Tibial artery (tissue), 4 donors: ENCODE measurements around the gene ZMYND11.

Experiments
- DNase-seq, 2 donors: peaks; one replicate each; pipeline ENCODE4 v3.0.0-alpha.2; 2019
- H3K27ac ChIP-seq, 2 donors: fragments of 200-600 bp; sonication (generic) in 1 of 2; 1 replicate in 1 of 2; 2 replicates in 1 of 2; pipeline ENCODE4 v1.5.1; 2018 to 2019; ENCODE audit warnings: mild to moderate bottlenecking in 1 of 2
- H3K27me3 ChIP-seq, 2 donors: fragments of 200-600 bp; sonication (generic) in 1 of 2; one replicate each; pipeline versions ENCODE4 v1.5.1 to v1.6.0; 2016 to 2019
- H3K36me3 ChIP-seq, 3 donors: fragments of 200-600 bp; sonication (generic) in 2 of 3; one replicate each; pipeline ENCODE4 v1.5.1; 2016 to 2019; ENCODE audit warnings: mild to moderate bottlenecking in 2 of 3
- H3K4me1 ChIP-seq, 4 donors: fragments of 200-600 bp; sonication (generic) in 2 of 4; 1 replicate in 3 of 4; 2 replicates in 1 of 4; pipeline ENCODE4 v1.5.1; 2016 to 2019
- H3K4me3 ChIP-seq, 2 donors: fragments of 200-600 bp; sonication (generic) in 1 of 2; 1 replicate in 1 of 2; 2 replicates in 1 of 2; pipeline ENCODE4 v1.5.1; 2018 to 2019; ENCODE audit warnings: mild to moderate bottlenecking in 2 of 2
- H3K9me3 ChIP-seq, 3 donors: fragments of 200-600 bp; sonication (generic) in 1 of 3; one replicate each; pipeline ENCODE4 v1.5.1; 2016 to 2019
- intact Hi-C: fragments of 100-400 bp; cut with DNase I; formaldehyde crosslinking; loops from one replicate; pipeline ENCODE4 v1.15.0; 2023; ENCODE audit warnings: low total_unique reads
- TF ChIP-seq, protein P1 (sequence below), 2 experiments: fragments of 200-600 bp in 1 of 2; fragments of 450-650 bp in 1 of 2; IDR thresholded peaks; one replicate each; pipeline ENCODE4 v1.5.1; 2017 to 2019; ENCODE audit warnings: antibody characterized with exemption in 2 of 2, mild to moderate bottlenecking in 1 of 2, moderate library complexity in 1 of 2

ZMYND11 gene

DNA sequence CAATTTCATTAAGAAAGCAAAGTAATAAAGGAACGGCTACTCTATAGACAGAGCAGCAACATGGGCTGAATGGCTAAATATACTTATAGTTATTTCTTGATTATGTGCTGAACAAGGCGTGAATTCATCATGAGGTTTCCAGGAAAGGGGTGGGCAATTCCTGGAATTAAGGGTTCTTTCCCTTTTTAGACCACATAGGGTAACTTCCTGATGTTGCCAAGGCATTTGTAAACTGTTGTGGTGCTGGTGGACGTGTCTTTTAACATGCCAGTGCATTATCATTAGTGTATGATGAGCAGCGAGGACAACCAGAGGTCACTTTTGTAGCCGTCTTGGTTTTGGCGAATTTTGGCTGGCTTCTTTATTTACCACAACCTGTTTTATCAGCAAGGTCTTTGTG, 28.5 kb upstream of the ZMYND11 start:
- H3K4me1 ChIP-seq = no peaks in the 10 kb centered on the region
- peaks cover 0 to 11% of the 10 kb centered on the region in 2 donors for H3K27me3 ChIP-seq
- H3K36me3 ChIP-seq = no peaks in the 10 kb centered on the region
- H3K27ac ChIP-seq = no peak overlapping the region
- H3K9me3 ChIP-seq = peaks cover 0 to 3% (median 0%) of the 10 kb centered on the region in 3 donors
- TF ChIP-seq, protein P1, sequence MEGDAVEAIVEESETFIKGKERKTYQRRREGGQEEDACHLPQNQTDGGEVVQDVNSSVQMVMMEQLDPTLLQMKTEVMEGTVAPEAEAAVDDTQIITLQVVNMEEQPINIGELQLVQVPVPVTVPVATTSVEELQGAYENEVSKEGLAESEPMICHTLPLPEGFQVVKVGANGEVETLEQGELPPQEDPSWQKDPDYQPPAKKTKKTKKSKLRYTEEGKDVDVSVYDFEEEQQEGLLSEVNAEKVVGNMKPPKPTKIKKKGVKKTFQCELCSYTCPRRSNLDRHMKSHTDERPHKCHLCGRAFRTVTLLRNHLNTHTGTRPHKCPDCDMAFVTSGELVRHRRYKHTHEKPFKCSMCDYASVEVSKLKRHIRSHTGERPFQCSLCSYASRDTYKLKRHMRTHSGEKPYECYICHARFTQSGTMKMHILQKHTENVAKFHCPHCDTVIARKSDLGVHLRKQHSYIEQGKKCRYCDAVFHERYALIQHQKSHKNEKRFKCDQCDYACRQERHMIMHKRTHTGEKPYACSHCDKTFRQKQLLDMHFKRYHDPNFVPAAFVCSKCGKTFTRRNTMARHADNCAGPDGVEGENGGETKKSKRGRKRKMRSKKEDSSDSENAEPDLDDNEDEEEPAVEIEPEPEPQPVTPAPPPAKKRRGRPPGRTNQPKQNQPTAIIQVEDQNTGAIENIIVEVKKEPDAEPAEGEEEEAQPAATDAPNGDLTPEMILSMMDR (IDR thresholded peaks at IDR 0.05) = no peak
- intact Hi-C loops = no loop called here
- DNase-seq = no peak
- H3K4me3 ChIP-seq = no peak overlapping the region

DNA sequence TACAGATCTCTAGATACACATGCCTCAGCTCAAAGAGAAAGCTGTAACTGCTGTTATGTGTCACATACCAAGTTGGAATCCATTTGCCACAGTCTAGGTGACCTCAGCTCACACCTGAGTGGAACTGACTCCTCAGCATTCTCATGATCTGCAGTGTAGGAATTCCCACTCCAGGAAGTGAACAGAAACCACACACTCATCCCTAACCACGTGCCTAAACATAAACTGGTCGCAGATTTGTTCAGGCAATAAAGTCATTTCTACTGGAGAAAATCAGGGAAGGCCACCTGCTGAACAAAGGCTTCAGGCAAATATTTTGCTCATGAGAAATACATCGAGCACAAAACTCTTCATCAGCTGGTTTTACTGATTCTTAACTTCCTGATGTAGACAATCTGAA, 23.0 kb upstream of the ZMYND11 start:
- intact Hi-C loops = no loop called here

DNA sequence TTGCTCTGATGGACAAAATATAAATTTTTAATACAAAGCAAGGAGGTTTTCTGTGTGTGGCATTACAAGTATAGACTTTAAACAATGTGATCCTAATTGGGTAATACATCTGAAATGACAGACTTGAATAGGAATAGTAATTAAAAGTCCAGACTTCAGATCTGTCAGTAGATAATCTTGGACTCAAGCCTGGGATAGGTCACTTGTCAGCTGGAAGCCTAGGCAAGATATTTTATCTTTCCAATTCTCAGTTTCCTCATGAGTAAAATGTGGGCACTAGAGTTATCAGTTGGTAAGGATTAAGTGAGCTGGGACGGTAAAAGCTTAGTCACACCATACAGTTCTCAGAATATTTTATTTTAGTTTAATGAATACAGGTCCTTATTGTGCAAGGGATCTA, 10.4 kb upstream of the ZMYND11 start:
- H3K36me3 ChIP-seq = no peaks in the 10 kb centered on the region
- no peak overlapping the region for H3K27ac ChIP-seq
- H3K4me1 ChIP-seq = no peaks in the 10 kb centered on the region
- no peaks in the 10 kb centered on the region for H3K9me3 ChIP-seq
- peaks cover 0 to 5% of the 10 kb centered on the region in 2 donors for H3K27me3 ChIP-seq
- TF ChIP-seq, protein P1 (IDR thresholded peaks at IDR 0.05) = no peak
- no peak overlapping the region for H3K4me3 ChIP-seq
- intact Hi-C loops = no loop called here
- no peak for DNase-seq

More for the DNA sequence above, 23.0 kb upstream of the ZMYND11 start:
- DNase-seq = no peak
- H3K27me3 ChIP-seq = no peaks in the 10 kb centered on the region
- H3K4me1 ChIP-seq = no peaks in the 10 kb centered on the region
- H3K27ac ChIP-seq = no peak overlapping the region
- TF ChIP-seq, protein P1 (IDR thresholded peaks at IDR 0.05) = no peak
- no peaks in the 10 kb centered on the region for H3K9me3 ChIP-seq
- no peaks in the 10 kb centered on the region for H3K36me3 ChIP-seq
- H3K4me3 ChIP-seq = no peak overlapping the region

DNA sequence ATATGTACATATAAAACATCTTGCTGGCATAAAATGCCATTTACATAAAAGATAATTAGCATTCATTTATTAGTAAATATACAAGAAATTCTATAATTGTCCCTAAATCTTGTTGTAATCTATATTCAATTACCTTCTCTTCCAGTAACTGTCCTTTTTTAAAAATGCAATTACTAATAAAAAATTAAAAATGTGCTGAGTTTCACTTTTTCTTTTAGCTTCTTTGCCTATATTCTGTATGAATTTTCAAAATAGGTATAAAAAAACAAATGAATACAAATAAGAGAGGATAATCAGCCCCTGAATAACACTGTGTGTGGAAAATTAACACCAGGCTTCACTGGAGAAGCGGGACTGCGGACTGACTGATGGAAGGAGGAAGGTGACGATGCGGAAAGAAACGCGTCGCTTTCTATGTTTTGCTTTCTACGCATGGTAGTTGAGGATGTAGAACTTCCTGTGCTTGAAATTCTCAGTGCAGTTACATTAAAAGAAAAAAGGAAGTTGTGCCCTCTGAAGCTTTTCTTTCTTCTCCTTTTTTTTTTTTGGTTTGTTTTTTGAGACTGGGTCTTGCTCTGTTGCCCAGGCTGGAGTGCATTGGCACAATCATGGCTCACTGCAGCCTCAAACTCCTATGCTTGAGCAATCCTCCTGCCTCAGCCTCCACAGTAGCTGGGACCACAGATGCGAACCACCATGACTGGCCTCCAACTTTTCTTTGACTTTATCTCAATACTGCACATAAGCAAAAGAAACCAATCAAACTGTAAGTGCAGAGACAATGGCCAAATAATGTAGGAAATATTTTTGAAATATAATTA, 7.4 kb upstream of the ZMYND11 start:
- peak in 1 of 2 donors; percentile 41 for DNase-seq
- H3K27me3 ChIP-seq = peaks cover 0 to 2% of the 10 kb centered on the region in 2 donors
- no peak overlapping the region for H3K4me3 ChIP-seq
- TF ChIP-seq, protein P1 (IDR thresholded peaks at IDR 0.05) = no peak
- H3K4me1 ChIP-seq = peaks cover 0 to 5% (median 0%) of the 10 kb centered on the region in 4 donors
- H3K36me3 ChIP-seq = no peaks in the 10 kb centered on the region
- intact Hi-C loops = no loop called here
- no peaks in the 10 kb centered on the region for H3K9me3 ChIP-seq
- H3K27ac ChIP-seq = no peak overlapping the region

DNA sequence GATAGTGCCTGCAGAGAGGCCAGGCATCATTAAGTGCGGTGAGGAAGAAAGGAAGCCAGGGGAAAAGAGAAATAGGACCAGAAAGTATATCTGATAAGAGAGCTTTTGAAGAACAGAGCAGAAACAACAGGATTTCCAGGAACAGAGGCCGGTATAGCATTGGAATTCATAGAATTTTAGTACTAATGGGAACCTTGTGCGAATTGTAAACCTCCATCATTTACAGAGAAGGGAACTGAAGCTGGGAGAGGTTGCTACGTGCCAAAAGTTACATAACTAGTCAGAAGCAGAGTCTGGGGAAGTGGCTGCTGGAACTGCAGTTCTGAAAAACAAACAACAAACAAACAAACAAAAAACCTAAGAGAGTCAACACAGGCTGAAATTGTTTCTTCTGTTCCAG, 5.4 kb upstream of the ZMYND11 start:
- Histone ChIP-seq H3K36me3 (no peaks in the 10 kb centered on the region), H3K4me1 (peaks cover 0 to 21% (median 7%) of the 10 kb centered on the region in 4 donors), H3K4me3 (no peak overlapping the region), H3K9me3 (no peaks in the 10 kb centered on the region), H3K27me3 (no peaks in the 10 kb centered on the region), H3K27ac (no peak overlapping the region)
- intact Hi-C loops = no loop called here
- no peak for DNase-seq
- TF ChIP-seq, protein P1 (IDR thresholded peaks at IDR 0.05) = no peak
